IMR-90 (cell line): Measurements from ENCODE around the gene NF1. TPM values are rescaled to one million over a fixed set of nuclear protein-coding genes. Genes with fewer than 3 reads are reported as not detected.

Experiments
- ATAC-seq: fragments of 200-7000 bp; cut with Tn5 transposase; 2 replicates; pipeline ENCODE4 v1.9.1; 2020; ENCODE audit warnings: low read depth, mild to moderate bottlenecking, moderate library complexity
- BruUV-seq: library from RNA; stranded (reverse); fragments of 400-500 nt; replicated peaks from 2 replicates; lab custom pipeline; 2021; lab: Mats Ljungman, UMichigan
- CTCF ChIA-PET: fragments of 300-600 bp; formaldehyde crosslinking; extraction: SDS; loops from one replicate; lab custom pipeline; 2021; ENCODE audit warnings: antibody characterized with exemption; lab: Yijun Ruan, JAX
- POLR2A ChIA-PET: fragments of 300-600 bp; sonication (Branson Sonifier 250); formaldehyde crosslinking; loops from one replicate; lab custom pipeline; 2022; ENCODE audit warnings: antibody characterized with exemption; ENCODE audit not compliant: unreplicated experiment; lab: Charles Lee
- DNase-seq: peaks from one replicate; pipeline ENCODE4 v3.0.0; 2013
- H2AFZ ChIP-seq: replicated peaks from 2 replicates; pipeline ENCODE3; 2013; ENCODE audit warnings: low read length, mild to moderate bottlenecking; ENCODE audit not compliant: poor library complexity
- H2AK5ac ChIP-seq: 2 replicates; pipeline ENCODE4 v1.6.1; 2013; ENCODE audit warnings: low read depth, low read length, inconsistent platforms
- H2AK9ac ChIP-seq: replicated peaks from 2 replicates; pipeline ENCODE3; 2013; ENCODE audit warnings: mild to moderate bottlenecking, low read depth, low read length, moderate library complexity; ENCODE audit not compliant: poor library complexity
- H2BK120ac ChIP-seq: 2 replicates; pipeline ENCODE4 v1.6.1; 2013; ENCODE audit warnings: low read depth, low read length, inconsistent platforms
- H2BK15ac ChIP-seq: 3 replicates; pipeline ENCODE4 v1.6.1; 2013; ENCODE audit warnings: low read depth, low read length, inconsistent platforms
- H2BK20ac ChIP-seq: 2 replicates; pipeline ENCODE4 v1.6.1; 2013; ENCODE audit warnings: low read depth, mild to moderate bottlenecking, inconsistent platforms, low read length, moderate library complexity
- H2BK5ac ChIP-seq: 2 replicates; pipeline ENCODE4 v1.6.1; 2013; ENCODE audit warnings: mild to moderate bottlenecking, low read depth, low read length, inconsistent platforms; ENCODE audit not compliant: poor library complexity, severe bottlenecking
- H3K14ac ChIP-seq: replicated peaks from 2 replicates; pipeline ENCODE4 v1.6.1; 2013; ENCODE audit warnings: low read depth, low read length, inconsistent platforms
- H3K18ac ChIP-seq: 2 replicates; pipeline ENCODE4 v1.6.1; 2013; ENCODE audit warnings: low read depth, low read length, control low read depth
- H3K23ac ChIP-seq: 2 replicates; pipeline ENCODE4 v1.6.1; 2013; ENCODE audit warnings: low read depth, low read length, inconsistent platforms
- H3K27ac ChIP-seq: 2 replicates; pipeline ENCODE4 v1.5.1; 2013; ENCODE audit warnings: mild to moderate bottlenecking, control low read depth, low read length; ENCODE audit not compliant: insufficient read depth
- H3K27me3 ChIP-seq: 2 replicates; pipeline ENCODE4 v1.6.1; 2013; ENCODE audit warnings: low read length; ENCODE audit not compliant: control insufficient read depth, insufficient read depth
- H3K36me3 ChIP-seq: 2 replicates; pipeline ENCODE4 v1.6.1; 2013; ENCODE audit warnings: low read length, mixed read lengths; ENCODE audit not compliant: control insufficient read depth, insufficient read depth
- H3K4ac ChIP-seq: 2 replicates; pipeline ENCODE4 v1.6.1; 2013; ENCODE audit warnings: low read depth, low read length, inconsistent platforms
- H3K4me1 ChIP-seq: 2 replicates; pipeline ENCODE4 v1.6.1; 2013; ENCODE audit warnings: low read length, mixed read lengths; ENCODE audit not compliant: control insufficient read depth, insufficient read depth
- H3K4me2 ChIP-seq: 2 replicates; pipeline ENCODE4 v1.6.1; 2013; ENCODE audit warnings: low read depth, mild to moderate bottlenecking, control low read depth, low read length, moderate library complexity
- H3K4me3 ChIP-seq: 2 replicates; pipeline ENCODE4 v1.5.1; 2013; ENCODE audit warnings: low read depth, mild to moderate bottlenecking, control low read depth, low read length, moderate library complexity; ENCODE audit not compliant: insufficient read depth
- H3K56ac ChIP-seq: 2 replicates; pipeline ENCODE4 v1.6.1; 2013; ENCODE audit warnings: low read length, inconsistent platforms; ENCODE audit not compliant: insufficient read depth; ENCODE audit errors: extremely low read depth
- H3K79me1 ChIP-seq, 2 experiments: 2 replicates each; pipeline ENCODE4 v1.6.1; 2013; ENCODE audit warnings: low read length in 2 of 2, inconsistent platforms in 1 of 2, low read depth in 1 of 2
- H3K9ac ChIP-seq: 2 replicates; pipeline ENCODE4 v1.6.1; 2013; ENCODE audit warnings: low read depth, low read length, control low read depth
- H3K9me1 ChIP-seq: 2 replicates; pipeline ENCODE4 v1.6.1; 2013; ENCODE audit warnings: low read length, inconsistent platforms; ENCODE audit not compliant: insufficient read depth
- H3K9me3 ChIP-seq: 2 replicates; pipeline ENCODE4 v1.6.1; 2013; ENCODE audit warnings: low read length; ENCODE audit not compliant: control insufficient read depth, insufficient read depth
- H4K20me1 ChIP-seq: 2 replicates; pipeline ENCODE4 v1.6.1; 2013; ENCODE audit warnings: low read length, inconsistent platforms; ENCODE audit not compliant: insufficient read depth
- H4K5ac ChIP-seq: 2 replicates; pipeline ENCODE4 v1.6.1; 2013; ENCODE audit warnings: mild to moderate bottlenecking, low read depth, low read length, control low read depth
- H4K8ac ChIP-seq, 2 experiments: 2 replicates each; pipeline ENCODE4 v1.6.1; 2013; ENCODE audit warnings: low read depth in 2 of 2, low read length in 2 of 2, control low read depth in 1 of 2, inconsistent platforms in 1 of 2
- H4K91ac ChIP-seq: 2 replicates; pipeline ENCODE4 v1.6.1; 2013; ENCODE audit warnings: low read depth, low read length, inconsistent platforms; ENCODE audit not compliant: insufficient read depth
- BHLHE40 ChIP-seq: fragments of 150-350 bp; IDR thresholded peaks from 2 replicates; pipeline ENCODE4 v1.6.1; 2016; ENCODE audit warnings: mild to moderate bottlenecking, low read depth, low read length
- CEBPB ChIP-seq: IDR thresholded peaks from 2 replicates; pipeline ENCODE4 v1.6.1; 2012; ENCODE audit warnings: low read depth, low read length, improper control_type of control experiment
- CHD1 ChIP-seq: IDR thresholded peaks from 2 replicates; pipeline ENCODE4 v1.6.1; 2012; ENCODE audit warnings: low read depth, low read length, improper control_type of control experiment
- FOS ChIP-seq: fragments of 150-350 bp; IDR thresholded peaks from 2 replicates; pipeline ENCODE4 v1.6.1; 2016; ENCODE audit warnings: low read depth, low read length
- MAFK ChIP-seq: IDR thresholded peaks from 2 replicates; pipeline ENCODE4 v1.6.1; 2012; ENCODE audit warnings: low read depth, low read length, improper control_type of control experiment
- MAZ ChIP-seq: IDR thresholded peaks from 2 replicates; pipeline ENCODE4 v1.6.1; 2012; ENCODE audit warnings: low read depth, mild to moderate bottlenecking, low read length, improper control_type of control experiment, moderate library complexity, borderline replicate concordance
- MXI1 ChIP-seq: IDR thresholded peaks from 2 replicates; pipeline ENCODE4 v1.6.1; 2012; ENCODE audit warnings: low read depth, mild to moderate bottlenecking, low read length, moderate library complexity, borderline replicate concordance
- NFE2L2 ChIP-seq: fragments of 150-350 bp; IDR thresholded peaks from 2 replicates; pipeline ENCODE4 v1.6.1; 2016; ENCODE audit warnings: low read depth, mild to moderate bottlenecking, low read length
- POLR2A ChIP-seq: IDR thresholded peaks from 2 replicates; pipeline ENCODE4 v1.6.1; 2012; ENCODE audit warnings: mild to moderate bottlenecking, low read depth, low read length
- RAD21 ChIP-seq: IDR thresholded peaks from 2 replicates; pipeline ENCODE4 v1.6.1; 2012; ENCODE audit warnings: low read length, improper control_type of control experiment
- RCOR1 ChIP-seq: IDR thresholded peaks from 2 replicates; pipeline ENCODE4 v1.6.1; 2012; ENCODE audit warnings: mild to moderate bottlenecking, low read length, improper control_type of control experiment; ENCODE audit not compliant: insufficient replicate concordance
- RFX5 ChIP-seq: IDR thresholded peaks from 2 replicates; pipeline ENCODE4 v1.8.0; 2012; ENCODE audit warnings: low read depth, mild to moderate bottlenecking, low read length, moderate library complexity
- SMC3 ChIP-seq: fragments of 150-350 bp; IDR thresholded peaks from 2 replicates; pipeline ENCODE4 v1.6.1; 2016; ENCODE audit warnings: low read depth, mild to moderate bottlenecking, antibody characterized with exemption, low read length, moderate library complexity
- WGBS, 2 experiments: methylation state at CpG; one replicate each; pipeline versions ENCODE4 v1.1.5 to v1.1.7; 2013; ENCODE audit warnings: missing lambda C conversion rate in 2 of 2; ENCODE audit not compliant: insufficient read length in 1 of 2; ENCODE audit errors: extremely low coverage in 2 of 2; 5-methylcytosine and 5-hydroxymethylcytosine counted together
- dilution Hi-C: fragments of 300-500 bp; cut with HindIII; formaldehyde crosslinking; loops from one replicate; pipeline ENCODE4 v1.14.3; 2018; ENCODE audit warnings: low sequenced_read_pairs; ENCODE audit not compliant: unreplicated experiment
- in situ Hi-C: fragments of 300-500 bp; cut with MboI; formaldehyde crosslinking; loops from 3 replicates; pipeline ENCODE4 v1.14.3; 2019; ENCODE audit warnings: low sequenced_read_pairs, inconsistent platforms, mixed read lengths
- intact Hi-C: fragments of 100-400 bp; cut with micrococcal nuclease; formaldehyde crosslinking; loops from 2 replicates; pipeline ENCODE4 v1.10.0; 2022
- polyA plus RNA-seq, 3 experiments: library from polyadenylated mRNA; depleted of rRNA; stranded (reverse); fragments of >200 nt; gene quantifications; 2 replicates each; pipeline ENCODE4 v1.2.3, GENCODE V29; 2012; ENCODE audit warnings: low replicate concordance in 1 of 3
- total RNA-seq: library from RNA; depleted of rRNA; stranded (reverse); fragments of >200 nt; gene quantifications from 2 replicates; pipeline ENCODE4 v1.2.3, GENCODE V29; 2012
- TF ChIP-seq, protein P1 (sequence below): fragments of 150-350 bp; IDR thresholded peaks from 2 replicates; pipeline ENCODE4 v1.6.1; 2017; ENCODE audit warnings: mild to moderate bottlenecking, antibody characterized with exemption, low read length, low read depth
- TF ChIP-seq, protein P2 (sequence below): conservative IDR thresholded peaks from 2 replicates; pipeline ENCODE4 v1.5.1; 2012; ENCODE audit warnings: mild to moderate bottlenecking, low read depth, low read length, improper control_type of control experiment
- TF ChIP-seq, protein P3 (sequence below): fragments of 150-350 bp; IDR thresholded peaks from 2 replicates; pipeline ENCODE4 v1.6.1; 2016; ENCODE audit warnings: low read depth, mild to moderate bottlenecking, low read length, moderate library complexity, borderline replicate concordance

The NF1 gene
- total and polyA plus RNA-seq, 2 of the 4 experiments (the other 2 are of a cell fraction), result 17.9 to 48.6 TPM

DNA sequence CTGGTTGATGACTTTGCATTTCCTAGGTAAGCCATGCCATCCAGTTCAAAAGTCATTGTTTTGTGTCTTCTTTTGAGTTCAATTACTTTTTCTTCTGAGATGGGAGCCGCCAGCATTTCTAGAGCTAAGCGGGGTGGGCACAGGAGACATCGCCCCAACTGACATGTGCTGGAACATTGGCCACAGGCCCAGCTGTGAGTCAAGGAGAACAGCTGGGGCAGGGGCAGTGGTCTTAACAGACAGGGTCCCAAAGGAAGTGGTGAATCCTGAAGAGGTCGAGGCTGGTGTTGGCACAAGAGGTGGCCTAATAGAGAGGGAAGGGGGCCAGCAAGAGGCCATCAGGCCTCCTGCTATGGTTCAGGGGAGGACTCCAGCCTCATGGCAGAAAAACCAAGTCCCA lies 313.8 kb downstream of the NF1 start:
- Histone ChIP-seq H4K91ac (no peak overlapping the region), H2BK15ac (no peak overlapping the region), H4K8ac (no peak overlapping the region), H3K9ac (no peak overlapping the region), H3K4me3 (no peak overlapping the region), H3K56ac (no peak overlapping the region), H3K14ac (no peak overlapping the region), H3K36me3 (no peaks in the 10 kb centered on the region), H3K4me1 (no peaks in the 10 kb centered on the region), H2BK120ac (no peak overlapping the region), H3K4me2 (no peak overlapping the region), H2AK5ac (no peak overlapping the region), H4K5ac (no peak overlapping the region), H3K79me1 (no peaks in the 10 kb centered on the region), H3K27ac (no peak overlapping the region), H3K27me3 (peaks cover 39% of the 10 kb centered on the region), H2BK5ac (no peak overlapping the region), H2BK20ac (no peak overlapping the region), H3K4ac (no peak overlapping the region), H3K18ac (no peak overlapping the region), H3K9me3 (no peaks in the 10 kb centered on the region), H2AK9ac (no peak overlapping the region), H3K23ac (no peak overlapping the region), H3K9me1 (peaks cover 4% of the 10 kb centered on the region; the same call in 1 of the 2 replicates), H4K20me1 (no peaks in the 10 kb centered on the region), H2AFZ (no peak overlapping the region)
- TF ChIP-seq MXI1, result no peak
- no peak for TF ChIP-seq POLR2A
- TF ChIP-seq, protein P1, sequence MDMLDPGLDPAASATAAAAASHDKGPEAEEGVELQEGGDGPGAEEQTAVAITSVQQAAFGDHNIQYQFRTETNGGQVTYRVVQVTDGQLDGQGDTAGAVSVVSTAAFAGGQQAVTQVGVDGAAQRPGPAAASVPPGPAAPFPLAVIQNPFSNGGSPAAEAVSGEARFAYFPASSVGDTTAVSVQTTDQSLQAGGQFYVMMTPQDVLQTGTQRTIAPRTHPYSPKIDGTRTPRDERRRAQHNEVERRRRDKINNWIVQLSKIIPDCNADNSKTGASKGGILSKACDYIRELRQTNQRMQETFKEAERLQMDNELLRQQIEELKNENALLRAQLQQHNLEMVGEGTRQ, result no peak
- no peak for TF ChIP-seq RCOR1
- TF ChIP-seq MAZ, result no peak
- TF ChIP-seq SMC3, result no peak
- no peak for TF ChIP-seq FOS
- TF ChIP-seq NFE2L2, result no peak
- TF ChIP-seq, protein P2, sequence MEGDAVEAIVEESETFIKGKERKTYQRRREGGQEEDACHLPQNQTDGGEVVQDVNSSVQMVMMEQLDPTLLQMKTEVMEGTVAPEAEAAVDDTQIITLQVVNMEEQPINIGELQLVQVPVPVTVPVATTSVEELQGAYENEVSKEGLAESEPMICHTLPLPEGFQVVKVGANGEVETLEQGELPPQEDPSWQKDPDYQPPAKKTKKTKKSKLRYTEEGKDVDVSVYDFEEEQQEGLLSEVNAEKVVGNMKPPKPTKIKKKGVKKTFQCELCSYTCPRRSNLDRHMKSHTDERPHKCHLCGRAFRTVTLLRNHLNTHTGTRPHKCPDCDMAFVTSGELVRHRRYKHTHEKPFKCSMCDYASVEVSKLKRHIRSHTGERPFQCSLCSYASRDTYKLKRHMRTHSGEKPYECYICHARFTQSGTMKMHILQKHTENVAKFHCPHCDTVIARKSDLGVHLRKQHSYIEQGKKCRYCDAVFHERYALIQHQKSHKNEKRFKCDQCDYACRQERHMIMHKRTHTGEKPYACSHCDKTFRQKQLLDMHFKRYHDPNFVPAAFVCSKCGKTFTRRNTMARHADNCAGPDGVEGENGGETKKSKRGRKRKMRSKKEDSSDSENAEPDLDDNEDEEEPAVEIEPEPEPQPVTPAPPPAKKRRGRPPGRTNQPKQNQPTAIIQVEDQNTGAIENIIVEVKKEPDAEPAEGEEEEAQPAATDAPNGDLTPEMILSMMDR, result no peak
- TF ChIP-seq BHLHE40, result no peak
- TF ChIP-seq CEBPB, result no peak
- no peak for TF ChIP-seq RAD21
- TF ChIP-seq, protein P3, sequence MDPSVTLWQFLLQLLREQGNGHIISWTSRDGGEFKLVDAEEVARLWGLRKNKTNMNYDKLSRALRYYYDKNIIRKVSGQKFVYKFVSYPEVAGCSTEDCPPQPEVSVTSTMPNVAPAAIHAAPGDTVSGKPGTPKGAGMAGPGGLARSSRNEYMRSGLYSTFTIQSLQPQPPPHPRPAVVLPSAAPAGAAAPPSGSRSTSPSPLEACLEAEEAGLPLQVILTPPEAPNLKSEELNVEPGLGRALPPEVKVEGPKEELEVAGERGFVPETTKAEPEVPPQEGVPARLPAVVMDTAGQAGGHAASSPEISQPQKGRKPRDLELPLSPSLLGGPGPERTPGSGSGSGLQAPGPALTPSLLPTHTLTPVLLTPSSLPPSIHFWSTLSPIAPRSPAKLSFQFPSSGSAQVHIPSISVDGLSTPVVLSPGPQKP, result no peak
- no peak for TF ChIP-seq CHD1
- no peak for TF ChIP-seq MAFK
- TF ChIP-seq RFX5, result no peak
- ChIA-PET POLR2A (no interaction called here), CTCF (no interaction called here)
- intact Hi-C loops, result no loop called here
- DNase-seq, result no peak
- 100% methylated on average over 1 of the region's 4 CpGs; no CpG with 5 or more reads in 1 of the 2 experiments for WGBS, 2 experiments
- dilution Hi-C loops, result no loop called here
- no TSS peak for BruUV-seq
- ATAC-seq, result no peak
- in situ Hi-C loops, result no loop called here
